Mucosa of descending colon (tissue), 3 donors: ENCODE data around the gene MRPL49. TPM values are rescaled to one million over a fixed set of nuclear protein-coding genes. Genes with fewer than 3 reads are reported as not detected.

ENCODE experiments used
- ATAC-seq: fragments of 200-7000 bp; cut with Tn5 transposase; one replicate; pipeline ENCODE4 v1.9.1; 2020; ENCODE audit warnings: mild to moderate bottlenecking, moderate library complexity
- DNase-seq, 3 donors: peaks; one replicate each; pipeline ENCODE4 v3.0.0-alpha.2; 2020
- H3K36me3 ChIP-seq: fragments of 200-600 bp; one replicate; pipeline ENCODE4 v1.8.0; 2021; ENCODE audit warnings: low read depth, mild to moderate bottlenecking
- H3K4me1 ChIP-seq: fragments of 200-600 bp; one replicate; pipeline ENCODE4 v1.8.0; 2021; ENCODE audit warnings: low read depth, mild to moderate bottlenecking
- H3K4me3 ChIP-seq: fragments of 200-600 bp; one replicate; pipeline ENCODE4 v1.8.0; 2021; ENCODE audit warnings: mild to moderate bottlenecking
- H3K9me3 ChIP-seq: fragments of 200-600 bp; one replicate; pipeline ENCODE4 v1.8.0; 2021; ENCODE audit warnings: mild to moderate bottlenecking
- CTCF ChIP-seq: fragments of 200-600 bp; IDR thresholded peaks from one replicate; pipeline ENCODE4 v1.8.0; 2022; ENCODE audit warnings: antibody characterized with exemption, mild to moderate bottlenecking
- intact Hi-C, 2 donors: fragments of 100-400 bp; cut with DNase I in 1 of 2; cut with micrococcal nuclease in 1 of 2; formaldehyde crosslinking; loops; one replicate each; pipeline versions ENCODE4 v1.11.0 to v1.11.1; 2022; cut with DNase I, micrococcal nuclease
- total RNA-seq, 3 donors: library from RNA; stranded (reverse); fragmentation: NEBNext Ultra II Directional in 2 of 3; extraction: Animal tissue kit (Norgen Biotek cat#: 25700) in 2 of 3; gene quantifications; one replicate each; pipeline versions ENCODE4 v1.2.1 to v1.2.4, GENCODE V29; 2021 to 2023
- donor health status: DM: no; HTN: no; CAD: no; lungs with moderate emphysema.
- donor health status: DM: no; HTN: no; CAD: no.
- donor health status: DM: no; HTN: yes; CAD: no.

MRPL49 gene
- total RNA-seq, 3 donors from 2014 or later: 42.6 to 48.5 (median 45.4) TPM

GRCh38 chr11:65124480-65125196 lies 2.5 kb downstream of the MRPL49 start:
- intact Hi-C loops: no loop called here
- ATAC-seq (no peak), DNase-seq (no peak)
- no peak for TF ChIP-seq CTCF
- peaks cover 23% of the 10 kb centered on the region for H3K4me1 ChIP-seq
- H3K4me3 ChIP-seq: no peak overlapping the region
- no peaks in the 10 kb centered on the region for H3K9me3 ChIP-seq
- H3K36me3 ChIP-seq: peaks cover 18% of the 10 kb centered on the region

- no peak for TF ChIP-seq CTCF
- Histone ChIP-seq H3K9me3 (no peaks in the 10 kb centered on the region), H3K4me1 (peaks cover 22% of the 10 kb centered on the region), H3K4me3 (no peak overlapping the region), H3K36me3 (peaks cover 21% of the 10 kb centered on the region)
- intact Hi-C loops: no loop called here
- DNase-seq (no peak), ATAC-seq (no peak)
Measured at GRCh38 chr11:65125197-65126056, 3.3 kb downstream of the MRPL49 start.

- intact Hi-C loops: no loop called here
- Histone ChIP-seq H3K4me1 (peaks cover 12% of the 10 kb centered on the region), H3K4me3 (no peak overlapping the region), H3K36me3 (peaks cover 26% of the 10 kb centered on the region), H3K9me3 (no peaks in the 10 kb centered on the region)
- peak in 1 of 3 donors; percentile 19 for DNase-seq
- TF ChIP-seq CTCF: no peak
- no peak for ATAC-seq
Measured at GRCh38 chr11:65126624-65127274, 4.6 kb downstream of the MRPL49 start.

- Histone ChIP-seq H3K9me3 (no peaks in the 10 kb centered on the region), H3K4me1 (peaks cover 15% of the 10 kb centered on the region), H3K36me3 (peaks cover 31% of the 10 kb centered on the region), H3K4me3 (no peak overlapping the region)
- no peak for ATAC-seq
- no peak for TF ChIP-seq CTCF
- peak in 1 of 3 donors; percentile 16 for DNase-seq
- intact Hi-C loops: no loop called here
Measured at GRCh38 chr11:65127473-65128181, 5.5 kb downstream of the MRPL49 start.
